ENCODE data around the gene DAB1. TPM values are rescaled to one million over a fixed set of nuclear protein-coding genes. Genes with fewer than 3 reads are reported as not detected.

DAB1 gene
- total and polyA plus RNA-seq, 10 of the 15 experiments (the other 5 are each of a cell fraction or from before 2014, with no cell fraction given) = 0.02 to 0.10 (median 0.03) TPM; not detected in 5

DNA sequence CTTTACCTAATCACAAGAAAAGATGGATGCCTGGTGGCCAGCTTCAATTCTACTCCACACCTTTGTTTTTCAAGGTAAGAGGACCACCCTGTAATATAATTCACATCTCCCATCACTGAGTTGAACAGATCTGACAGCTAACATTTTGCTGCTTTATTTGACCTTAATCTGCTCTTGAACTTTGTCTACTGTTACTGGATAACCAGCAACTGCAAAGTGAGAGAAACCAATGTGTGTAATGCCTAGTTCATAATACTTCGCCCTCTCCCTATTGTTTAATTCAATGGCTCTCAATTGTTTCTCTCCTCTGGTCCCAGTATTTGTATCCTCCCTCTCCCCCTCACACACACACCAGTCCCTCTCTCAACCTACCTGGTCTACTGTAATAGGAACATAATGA, 214.4 kb downstream of the DAB1 start (continued):
- TF ChIP-seq, protein P1, sequence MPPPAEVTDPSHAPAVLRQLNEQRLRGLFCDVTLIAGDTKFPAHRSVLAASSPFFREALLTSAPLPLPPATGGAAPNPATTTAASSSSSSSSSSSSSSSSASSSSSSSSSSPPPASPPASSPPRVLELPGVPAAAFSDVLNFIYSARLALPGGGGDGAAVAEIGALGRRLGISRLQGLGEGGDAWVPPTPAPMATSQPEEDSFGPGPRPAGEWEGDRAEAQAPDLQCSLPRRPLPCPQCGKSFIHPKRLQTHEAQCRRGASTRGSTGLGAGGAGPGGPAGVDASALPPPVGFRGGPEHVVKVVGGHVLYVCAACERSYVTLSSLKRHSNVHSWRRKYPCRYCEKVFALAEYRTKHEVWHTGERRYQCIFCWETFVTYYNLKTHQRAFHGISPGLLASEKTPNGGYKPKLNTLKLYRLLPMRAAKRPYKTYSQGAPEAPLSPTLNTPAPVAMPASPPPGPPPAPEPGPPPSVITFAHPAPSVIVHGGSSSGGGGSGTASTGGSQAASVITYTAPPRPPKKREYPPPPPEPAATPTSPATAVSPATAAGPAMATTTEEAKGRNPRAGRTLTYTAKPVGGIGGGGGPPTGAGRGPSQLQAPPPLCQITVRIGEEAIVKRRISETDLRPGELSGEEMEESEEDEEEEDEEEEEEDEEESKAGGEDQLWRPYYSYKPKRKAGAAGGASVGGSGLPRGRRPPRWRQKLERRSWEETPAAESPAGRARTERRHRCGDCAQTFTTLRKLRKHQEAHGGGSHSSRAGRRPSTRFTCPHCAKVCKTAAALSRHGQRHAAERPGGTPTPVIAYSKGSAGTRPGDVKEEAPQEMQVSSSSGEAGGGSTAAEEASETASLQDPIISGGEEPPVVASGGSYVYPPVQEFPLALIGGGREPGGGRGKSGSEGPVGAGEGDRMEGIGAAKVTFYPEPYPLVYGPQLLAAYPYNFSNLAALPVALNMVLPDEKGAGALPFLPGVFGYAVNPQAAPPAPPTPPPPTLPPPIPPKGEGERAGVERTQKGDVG (CRISPR knock-in tag; IDR thresholded peaks at IDR 0.05) = no peak
- TF ChIP-seq STAT1 (conservative IDR thresholded peaks at IDR 0.05) = no peak
- TF ChIP-seq STAT3 (IDR thresholded peaks at IDR 0.05; ENCODE audit: low read depth, low read length) = no peak
- TF ChIP-seq, protein P2, sequence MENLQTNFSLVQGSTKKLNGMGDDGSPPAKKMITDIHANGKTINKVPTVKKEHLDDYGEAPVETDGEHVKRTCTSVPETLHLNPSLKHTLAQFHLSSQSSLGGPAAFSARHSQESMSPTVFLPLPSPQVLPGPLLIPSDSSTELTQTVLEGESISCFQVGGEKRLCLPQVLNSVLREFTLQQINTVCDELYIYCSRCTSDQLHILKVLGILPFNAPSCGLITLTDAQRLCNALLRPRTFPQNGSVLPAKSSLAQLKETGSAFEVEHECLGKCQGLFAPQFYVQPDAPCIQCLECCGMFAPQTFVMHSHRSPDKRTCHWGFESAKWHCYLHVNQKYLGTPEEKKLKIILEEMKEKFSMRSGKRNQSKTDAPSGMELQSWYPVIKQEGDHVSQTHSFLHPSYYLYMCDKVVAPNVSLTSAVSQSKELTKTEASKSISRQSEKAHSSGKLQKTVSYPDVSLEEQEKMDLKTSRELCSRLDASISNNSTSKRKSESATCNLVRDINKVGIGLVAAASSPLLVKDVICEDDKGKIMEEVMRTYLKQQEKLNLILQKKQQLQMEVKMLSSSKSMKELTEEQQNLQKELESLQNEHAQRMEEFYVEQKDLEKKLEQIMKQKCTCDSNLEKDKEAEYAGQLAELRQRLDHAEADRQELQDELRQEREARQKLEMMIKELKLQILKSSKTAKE (IDR thresholded peaks at IDR 0.05; ENCODE audit: low read depth, poor library complexity, severe bottlenecking) = no peak
- no peak for TF ChIP-seq CHD4 (IDR thresholded peaks at IDR 0.05)
- TF ChIP-seq BACH1 (IDR thresholded peaks at IDR 0.05; ENCODE audit: borderline replicate concordance) = no peak
- TF ChIP-seq CHD1 (IDR thresholded peaks at IDR 0.05; ENCODE audit: low read depth, low read length) = no peak

DNA sequence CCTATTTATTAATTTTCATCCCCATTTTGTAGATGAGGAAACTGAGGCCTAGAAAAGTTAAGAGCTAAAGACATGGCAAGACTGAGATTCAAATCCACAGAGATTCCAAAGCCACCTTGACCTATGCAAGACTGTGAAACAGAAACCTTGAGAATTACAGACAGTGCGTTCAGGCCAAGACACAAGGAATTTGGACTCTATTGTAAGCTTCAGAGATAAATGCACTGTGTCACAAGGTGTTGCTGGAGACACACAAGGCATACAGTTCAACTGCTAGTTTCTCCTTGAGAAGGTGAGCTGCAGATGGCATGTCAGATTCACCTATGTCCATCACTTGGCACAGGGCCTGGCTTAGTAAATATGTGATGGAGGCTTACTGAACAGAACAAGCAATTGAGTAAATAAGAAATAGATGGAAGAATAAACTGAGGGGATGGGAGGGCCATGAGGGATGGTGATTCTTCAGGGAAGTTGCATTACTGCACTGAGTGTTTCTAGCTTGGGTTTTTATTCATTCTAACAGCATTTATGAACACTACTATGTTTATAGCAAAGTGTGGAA, 215.0 kb downstream of the DAB1 start:
- BruUV-seq (replicated peaks) = no TSS peak
- H3K27me3 ChIP-seq (replicated peaks in 1 of 2; ENCODE audit: control insufficient read depth in 2 of 2, insufficient read depth in 2 of 2, low read length in 1 of 2) = no peaks in the 10 kb centered on the region
- H3K4me1 ChIP-seq (ENCODE audit: control insufficient read depth, insufficient read depth, low read length) = no peaks in the 10 kb centered on the region
- no peak for ATAC-seq
- no peak overlapping the region for H3K4me2 ChIP-seq (ENCODE audit: control insufficient read depth, insufficient read depth)
- no peak for DNase-seq (ENCODE audit: low read depth, low spot score)
- H2AFZ ChIP-seq (ENCODE audit: control insufficient read depth, low read depth, low read length) = no peak overlapping the region
- no peaks in the 10 kb centered on the region for H3K9me3 ChIP-seq (replicated peaks; ENCODE audit: control insufficient read depth, insufficient read depth, low read length)
- no peak for FAIRE-seq
- no peaks in the 10 kb centered on the region for H4K20me1 ChIP-seq (ENCODE audit: control insufficient read depth, insufficient read depth)
- ChIA-PET POLR2A (no interaction called here), RAD21 (ENCODE audit: unreplicated experiment) (interaction anchor here (0.7 kb wide), 1 partner anchor 10 kb away, joined by 3 read pairs; no protein-coding TSS in a partner anchor), SMC1A (ENCODE audit: uncharacterized antibody, unreplicated experiment) (no interaction called here), CTCF (interaction anchor here (0.8 to 1.3 kb wide), 2 partner anchors 139 to 456 kb away, joined by 3 read pairs; no protein-coding TSS in a partner anchor)
- no peak overlapping the region for H3K4me3 ChIP-seq
- H3K27ac ChIP-seq (ENCODE audit: control insufficient read depth, insufficient read depth) = no peak overlapping the region
- H3K79me2 ChIP-seq (ENCODE audit: control insufficient read depth, insufficient read depth, low read length) = no peaks in the 10 kb centered on the region
- no peaks in the 10 kb centered on the region for H3K36me3 ChIP-seq (ENCODE audit: control insufficient read depth in 2 of 2, insufficient read depth in 2 of 2, low read length in 1 of 2)
- H3K9ac ChIP-seq (ENCODE audit: control insufficient read depth, insufficient read depth, low read length) = no peak overlapping the region
- 4% methylated on average over 1 of the region's 1 CpG for WGBS (ENCODE audit: insufficient coverage, insufficient replicate concordance, low lambda C conversion rate, missing lambda C conversion rate)
- in situ Hi-C loops (cut with MboI) = no loop called here
- intact Hi-C loops (cut with micrococcal nuclease; ENCODE audit: unreplicated experiment) = no loop called here
- no peak for TF ChIP-seq SUPT20H (IDR thresholded peaks at IDR 0.05; ENCODE audit: borderline replicate concordance, control insufficient read depth, low read depth, low read length)
- TF ChIP-seq MYC (IDR thresholded peaks at IDR 0.05; ENCODE audit: insufficient read depth, insufficient read length, insufficient replicate concordance, low read length, severe bottlenecking) = no peak
- no peak for TF ChIP-seq GABPA (IDR thresholded peaks at IDR 0.05; ENCODE audit: low read depth)
- TF ChIP-seq, protein P3, sequence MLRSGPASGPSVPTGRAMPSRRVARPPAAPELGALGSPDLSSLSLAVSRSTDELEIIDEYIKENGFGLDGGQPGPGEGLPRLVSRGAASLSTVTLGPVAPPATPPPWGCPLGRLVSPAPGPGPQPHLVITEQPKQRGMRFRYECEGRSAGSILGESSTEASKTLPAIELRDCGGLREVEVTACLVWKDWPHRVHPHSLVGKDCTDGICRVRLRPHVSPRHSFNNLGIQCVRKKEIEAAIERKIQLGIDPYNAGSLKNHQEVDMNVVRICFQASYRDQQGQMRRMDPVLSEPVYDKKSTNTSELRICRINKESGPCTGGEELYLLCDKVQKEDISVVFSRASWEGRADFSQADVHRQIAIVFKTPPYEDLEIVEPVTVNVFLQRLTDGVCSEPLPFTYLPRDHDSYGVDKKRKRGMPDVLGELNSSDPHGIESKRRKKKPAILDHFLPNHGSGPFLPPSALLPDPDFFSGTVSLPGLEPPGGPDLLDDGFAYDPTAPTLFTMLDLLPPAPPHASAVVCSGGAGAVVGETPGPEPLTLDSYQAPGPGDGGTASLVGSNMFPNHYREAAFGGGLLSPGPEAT (IDR thresholded peaks at IDR 0.05; ENCODE audit: low read depth) = no peak
- TF ChIP-seq ETV6 (conservative IDR thresholded peaks at IDR 0.05 in 1 of 2, IDR thresholded peaks at IDR 0.05 in 1 of 2; ENCODE audit: borderline replicate concordance in 1 of 2, low read depth in 1 of 2) = no peak
- no peak for TF ChIP-seq DPF2 (IDR thresholded peaks at IDR 0.05)
- TF ChIP-seq CBX5 (IDR thresholded peaks at IDR 0.05; ENCODE audit: low read depth) = no peak
